HG02642 (cell line): Measurements from ENCODE around the gene PLA2G4E.

Experiments
- ATAC-seq: cut with Tn5 transposase; IDR thresholded peaks from one replicate; pipeline ENCODE4 v1.9.1; 2021; ENCODE audit warnings: mild to moderate bottlenecking; ENCODE audit not compliant: unreplicated experiment, poor library complexity

PLA2G4E gene

GRCh38 chr15:42021593-42021992 lies 751 bp upstream of the PLA2G4E start:
- no peak for ATAC-seq

GRCh38 chr15:42018306-42019224 lies 2.3 kb downstream of the PLA2G4E start:
- ATAC-seq = no peak

- ATAC-seq = no peak
Measured at GRCh38 chr15:42016971-42017370, 3.9 kb downstream of the PLA2G4E start.

- no peak for ATAC-seq
Measured at GRCh38 chr15:42014406-42014805, 6.4 kb downstream of the PLA2G4E start.

GRCh38 chr15:42012928-42013482 lies 7.8 kb downstream of the PLA2G4E start:
- no peak for ATAC-seq

- no peak for ATAC-seq
Measured at GRCh38 chr15:42012241-42012640, 8.6 kb downstream of the PLA2G4E start.

- ATAC-seq = no peak
Measured at GRCh38 chr15:42011074-42011473, 9.8 kb downstream of the PLA2G4E start.

GRCh38 chr15:42010434-42010833 lies 10.4 kb downstream of the PLA2G4E start:
- ATAC-seq = peak; percentile 63

GRCh38 chr15:42009474-42009873 lies 11.4 kb downstream of the PLA2G4E start:
- no peak for ATAC-seq

GRCh38 chr15:42009022-42009421 lies 11.8 kb downstream of the PLA2G4E start:
- ATAC-seq = no peak

GRCh38 chr15:42007386-42007785 lies 13.5 kb downstream of the PLA2G4E start:
- no peak for ATAC-seq

- no peak for ATAC-seq
Measured at GRCh38 chr15:42002333-42002732, 18.5 kb downstream of the PLA2G4E start.

GRCh38 chr15:42001236-42001635 lies 19.6 kb downstream of the PLA2G4E start:
- no peak for ATAC-seq

- no peak for ATAC-seq
Measured at GRCh38 chr15:41999290-42000285, 21.3 kb downstream of the PLA2G4E start.

GRCh38 chr15:41997845-41998244 lies 23.0 kb downstream of the PLA2G4E start:
- no peak for ATAC-seq

GRCh38 chr15:41996921-41997592 lies 23.8 kb downstream of the PLA2G4E start:
- no peak for ATAC-seq

GRCh38 chr15:41996376-41996775 lies 24.5 kb downstream of the PLA2G4E start:
- no peak for ATAC-seq

GRCh38 chr15:41995476-41995855 lies 25.4 kb downstream of the PLA2G4E start:
- no peak for ATAC-seq

GRCh38 chr15:41994772-41995475 lies 25.9 kb downstream of the PLA2G4E start:
- ATAC-seq = no peak
